Gastrocnemius medialis (tissue), 4 donors: ENCODE results near the gene IL18. TPM values are rescaled to one million over a fixed set of nuclear protein-coding genes. Genes with fewer than 3 reads are reported as not detected.
A peak's percentile ranks its signal among the peaks of the same experiment; 100 is the strongest.

ENCODE experiments used
- ATAC-seq, 2 donors: fragments of 150-250 bp; one replicate each; pipeline ENCODE4 v1.9.1; 2016
- DNase-seq, 2 donors: peaks; one replicate each; pipeline ENCODE4 v3.0.0-alpha.2; 2019
- H3K27ac ChIP-seq, 4 donors: fragments of 200-600 bp; sonication (generic); 1 replicate in 1 of 4; 2 replicates in 3 of 4; pipeline ENCODE4 v1.5.1; 2016 to 2018; ENCODE audit warnings: mild to moderate bottlenecking in 2 of 4, moderate library complexity in 1 of 4
- H3K27me3 ChIP-seq, 3 donors: fragments of 200-600 bp; sonication (generic) in 2 of 3; 1 replicate in 1 of 3; 2 replicates in 2 of 3; pipeline versions ENCODE4 v1.5.1 to v1.6.0; 2016 to 2019; ENCODE audit warnings: mild to moderate bottlenecking in 1 of 3, moderate library complexity in 1 of 3
- H3K36me3 ChIP-seq, 2 donors: fragments of 200-600 bp; sonication (generic) in 1 of 2; one replicate each; pipeline ENCODE4 v1.5.1; 2017 to 2018
- H3K4me1 ChIP-seq, 2 donors: fragments of 200-600 bp; sonication (generic) in 1 of 2; one replicate each; pipeline ENCODE4 v1.5.1; 2016 to 2017; ENCODE audit warnings: mild to moderate bottlenecking in 2 of 2
- H3K4me3 ChIP-seq, 4 donors: fragments of 200-600 bp; sonication (generic) in 3 of 4; 1 replicate in 1 of 4; 2 replicates in 3 of 4; pipeline ENCODE4 v1.5.1; 2016 to 2019; ENCODE audit warnings: mild to moderate bottlenecking in 2 of 4
- H3K9me3 ChIP-seq, 3 donors: fragments of 200-600 bp; sonication (generic) in 2 of 3; 1 replicate in 1 of 3; 2 replicates in 2 of 3; pipeline ENCODE4 v1.5.1; 2016 to 2019
- CTCF ChIP-seq, 5 experiments: fragments of 450-650 bp in 3 of 5; fragments of 200-600 bp in 2 of 5; sonication (generic) in 2 of 5; IDR thresholded peaks in 4 of 5; conservative IDR thresholded peaks in 1 of 5; 1 replicate in 4 of 5; 2 replicates in 1 of 5; pipeline ENCODE4 v1.5.1; 2016 to 2019; ENCODE audit warnings: antibody characterized with exemption in 5 of 5, mild to moderate bottlenecking in 3 of 5, moderate library complexity in 3 of 5
- POLR2A ChIP-seq, 2 donors: fragments of 450-650 bp; IDR thresholded peaks; one replicate each; pipeline ENCODE4 v1.6.1; 2017; ENCODE audit warnings: antibody characterized with exemption in 2 of 2, mild to moderate bottlenecking in 2 of 2, moderate library complexity in 2 of 2
- in situ Hi-C, 4 donors: fragments of 200-750 bp; cut with MboI; loops; one replicate each; pipeline versions ENCODE4 v1.15.0 to v1.8.0; 2017; ENCODE audit warnings: low sequenced_read_pairs in 4 of 4
- intact Hi-C: fragments of 100-400 bp; cut with DNase I; formaldehyde crosslinking; loops from one replicate; pipeline ENCODE4 v1.15.1; 2023; ENCODE audit warnings: low total_unique reads
- total RNA-seq, 4 donors: library from RNA; depleted of rRNA; stranded (reverse); fragments of >200 nt; gene quantifications; one replicate each; pipeline versions ENCODE4 v1.1.0 to v1.2.3, GENCODE V29; 2016

Gene IL18
- total RNA-seq, 4 donors from 2014 or later = 0.58 to 11.7 (median 6.8) TPM

DNA sequence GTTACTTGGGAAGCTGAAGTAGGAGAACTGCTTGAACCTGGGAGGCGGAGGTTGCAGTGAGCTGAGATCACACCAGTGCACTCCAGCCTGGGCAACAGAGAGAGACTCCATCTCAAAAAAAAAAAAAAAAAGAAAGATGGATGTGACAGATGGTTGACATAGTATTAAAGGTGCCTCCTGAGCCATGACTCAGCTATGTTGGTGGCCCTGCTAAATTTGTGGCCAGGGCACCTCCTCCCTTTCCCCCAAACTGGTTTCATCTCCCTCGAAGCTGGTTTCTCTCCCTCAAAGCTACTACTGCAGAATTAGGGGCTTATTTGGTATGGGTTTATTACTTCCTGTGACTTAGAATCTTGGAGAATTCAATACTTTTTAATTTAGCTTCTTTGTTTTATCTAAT lies 45.7 kb downstream of the IL18 start:
- ATAC-seq = no peak
- DNase-seq = no peak
- no peak for TF ChIP-seq CTCF (IDR thresholded peaks at IDR 0.05 in 4 of 5, conservative IDR thresholded peaks at IDR 0.05 in 1 of 5)
- TF ChIP-seq POLR2A (IDR thresholded peaks at IDR 0.05) = no peak
- peaks cover 0 to 10% of the 10 kb centered on the region in 2 donors for H3K4me1 ChIP-seq
- no peaks in the 10 kb centered on the region for H3K27me3 ChIP-seq
- H3K9me3 ChIP-seq = no peaks in the 10 kb centered on the region
- in situ Hi-C loops = loop anchor here (5.0 to 10.0 kb wide), 2 partner anchors 59 to 67 kb away; partner anchors contain the start of gene BCO2 (in 3 of the 4)
- no peak overlapping the region for H3K4me3 ChIP-seq
- no peak overlapping the region for H3K27ac ChIP-seq
- H3K36me3 ChIP-seq = no peaks in the 10 kb centered on the region
- intact Hi-C loops = no loop called here

DNA sequence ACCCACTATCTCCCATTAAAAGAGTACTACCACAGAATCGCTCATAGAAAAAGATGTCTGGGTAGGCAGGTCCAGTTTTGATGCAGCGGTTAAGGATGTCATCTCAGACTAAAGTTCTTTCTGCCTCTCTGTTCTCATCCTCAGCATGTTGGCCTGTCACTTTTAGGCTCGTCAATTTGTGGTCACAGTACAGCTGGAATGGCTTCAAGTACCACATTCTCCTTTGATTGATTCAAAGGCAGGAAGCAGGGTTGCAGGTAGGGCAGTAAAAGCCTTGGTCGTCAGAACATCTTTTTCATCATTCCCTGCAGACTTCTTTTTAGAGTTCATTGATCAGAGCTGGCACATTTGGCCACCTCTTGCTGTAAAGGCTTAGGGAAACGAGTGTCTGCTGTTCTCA lies 48.5 kb downstream of the IL18 start:
- intact Hi-C loops (no loop called here), in situ Hi-C loops (loop anchor here (5.0 to 10.0 kb wide), 2 partner anchors 62 to 69 kb away; partner anchors contain the start of gene BCO2 (in 3 of the 4))
- H3K9me3 ChIP-seq = no peaks in the 10 kb centered on the region
- H3K27ac ChIP-seq = no peak overlapping the region
- DNase-seq = no peak
- peaks cover 0 to 7% of the 10 kb centered on the region in 2 donors for H3K4me1 ChIP-seq
- no peak overlapping the region for H3K4me3 ChIP-seq
- no peaks in the 10 kb centered on the region for H3K27me3 ChIP-seq
- TF ChIP-seq CTCF (IDR thresholded peaks at IDR 0.05 in 4 of 5, conservative IDR thresholded peaks at IDR 0.05 in 1 of 5) (no peak), POLR2A (IDR thresholded peaks at IDR 0.05) (no peak)
- ATAC-seq = no peak
- H3K36me3 ChIP-seq = no peaks in the 10 kb centered on the region

DNA sequence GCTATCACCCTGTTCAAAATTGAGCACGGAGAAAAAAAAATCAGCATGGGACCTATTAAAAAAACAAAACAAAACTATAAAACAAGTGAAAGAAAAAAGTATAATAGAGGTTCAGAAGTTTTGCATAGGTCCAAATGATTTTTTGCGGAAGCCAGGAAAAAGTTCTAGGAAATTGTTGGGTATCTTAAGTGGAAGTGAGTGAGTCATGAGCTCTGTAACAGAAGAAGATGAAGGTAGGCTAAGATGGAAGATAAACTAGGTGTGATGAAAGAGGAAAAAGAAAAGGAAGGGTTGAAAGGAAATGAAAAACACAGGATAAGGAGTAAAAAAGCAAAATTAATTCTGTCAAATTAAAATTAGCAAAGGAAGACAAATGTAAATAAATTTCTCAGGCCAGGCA lies 49.4 kb downstream of the IL18 start:
- no peak for ATAC-seq
- TF ChIP-seq POLR2A (IDR thresholded peaks at IDR 0.05) = no peak
- TF ChIP-seq CTCF (IDR thresholded peaks at IDR 0.05 in 4 of 5, conservative IDR thresholded peaks at IDR 0.05 in 1 of 5) = no peak
- H3K27me3 ChIP-seq = no peaks in the 10 kb centered on the region
- no peaks in the 10 kb centered on the region for H3K9me3 ChIP-seq
- in situ Hi-C loops = loop anchor here in 1 of 4 donors (10.0 kb wide), 1 partner anchor 70 kb away; no protein-coding TSS in a partner anchor
- H3K27ac ChIP-seq = no peak overlapping the region
- no peak for DNase-seq
- intact Hi-C loops = loop anchor here (5.0 kb wide), 1 partner anchor 168 kb away; no protein-coding TSS in a partner anchor
- H3K4me1 ChIP-seq = peaks cover 0 to 3% of the 10 kb centered on the region in 2 donors
- no peaks in the 10 kb centered on the region for H3K36me3 ChIP-seq
- no peak overlapping the region for H3K4me3 ChIP-seq

DNA sequence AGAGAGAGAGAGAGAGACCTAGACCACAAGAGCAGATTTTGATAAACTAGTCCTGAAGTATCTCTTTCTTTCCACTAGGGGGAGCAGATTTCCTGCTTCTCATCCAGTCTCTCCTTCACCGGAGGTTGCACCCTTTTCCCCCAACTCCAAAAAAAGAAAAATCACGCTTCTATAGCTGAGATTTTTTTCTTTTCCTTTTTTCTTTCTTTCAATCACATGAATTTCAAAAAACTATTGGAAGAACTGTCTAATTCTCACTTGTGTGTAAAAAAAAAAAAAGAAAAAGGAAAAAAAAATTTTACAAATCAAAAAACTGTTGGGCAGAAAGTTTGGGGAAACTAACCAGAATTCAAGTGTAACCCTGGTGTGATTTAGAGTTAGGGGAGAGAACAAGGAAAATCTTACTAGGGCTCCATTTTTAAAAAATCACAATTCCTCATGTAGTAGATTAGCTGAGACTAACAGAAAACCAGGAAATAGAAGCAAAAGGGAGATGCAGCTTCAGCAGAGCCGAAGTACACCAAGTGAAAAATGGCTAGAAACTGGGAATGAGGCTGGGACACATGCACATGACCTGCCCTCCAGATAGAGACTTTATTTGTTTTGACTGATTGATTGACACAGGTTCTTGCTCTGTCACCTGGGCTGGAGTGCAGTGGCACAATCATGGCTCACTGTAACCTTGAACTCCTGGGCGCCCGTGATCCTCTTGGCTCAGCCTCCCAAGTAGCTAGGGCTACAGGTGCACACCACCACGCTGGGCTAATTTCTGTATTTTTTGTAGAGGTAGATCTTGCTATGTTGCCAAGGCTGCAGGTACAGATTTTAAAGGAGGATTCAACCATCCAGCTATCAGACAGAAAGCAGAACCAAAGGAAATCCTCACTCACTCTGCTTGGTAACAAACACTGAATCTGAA lies 50.1 kb downstream of the IL18 start:
- Histone ChIP-seq H3K4me1 (peaks cover 0 to 3% of the 10 kb centered on the region in 2 donors), H3K27ac (no peak overlapping the region), H3K4me3 (no peak overlapping the region), H3K9me3 (no peaks in the 10 kb centered on the region), H3K36me3 (no peaks in the 10 kb centered on the region), H3K27me3 (no peaks in the 10 kb centered on the region)
- intact Hi-C loops = loop anchor here (1.0 to 5.0 kb wide), 2 partner anchors 61 to 169 kb away; no protein-coding TSS in a partner anchor
- no peak for TF ChIP-seq POLR2A (IDR thresholded peaks at IDR 0.05)
- TF ChIP-seq CTCF (IDR thresholded peaks at IDR 0.05 in 4 of 5, conservative IDR thresholded peaks at IDR 0.05 in 1 of 5) = peak; percentile 39 to 75 (median 55)
- peak; percentile 81 to 87 for ATAC-seq
- DNase-seq = peak in 1 of 2 donors; percentile 11
- in situ Hi-C loops = loop anchor here in 1 of 4 donors (10.0 kb wide), 1 partner anchor 71 kb away; no protein-coding TSS in a partner anchor
